Prostate gland (tissue), 2 donors: ENCODE results near the gene LRP11.

ENCODE experiments used
- CTCF ChIP-seq, 4 experiments: fragments of 200-600 bp in 2 of 4; fragments of 450-650 bp in 2 of 4; sonication (generic) in 2 of 4; IDR thresholded peaks; 1 replicate in 3 of 4; 2 replicates in 1 of 4; pipeline ENCODE4 v1.5.1; 2016 to 2019; ENCODE audit warnings: antibody characterized with exemption in 4 of 4, mild to moderate bottlenecking in 2 of 4, moderate library complexity in 2 of 4
- POLR2A ChIP-seq: fragments of 450-650 bp; IDR thresholded peaks from one replicate; pipeline ENCODE4 v1.6.1; 2016; ENCODE audit warnings: antibody characterized with exemption, mild to moderate bottlenecking
- POLR2AphosphoS5 ChIP-seq: sonication (generic); formaldehyde crosslinking; IDR thresholded peaks from one replicate; pipeline ENCODE4 v1.6.1; 2017; ENCODE audit warnings: antibody characterized with exemption

DNA sequence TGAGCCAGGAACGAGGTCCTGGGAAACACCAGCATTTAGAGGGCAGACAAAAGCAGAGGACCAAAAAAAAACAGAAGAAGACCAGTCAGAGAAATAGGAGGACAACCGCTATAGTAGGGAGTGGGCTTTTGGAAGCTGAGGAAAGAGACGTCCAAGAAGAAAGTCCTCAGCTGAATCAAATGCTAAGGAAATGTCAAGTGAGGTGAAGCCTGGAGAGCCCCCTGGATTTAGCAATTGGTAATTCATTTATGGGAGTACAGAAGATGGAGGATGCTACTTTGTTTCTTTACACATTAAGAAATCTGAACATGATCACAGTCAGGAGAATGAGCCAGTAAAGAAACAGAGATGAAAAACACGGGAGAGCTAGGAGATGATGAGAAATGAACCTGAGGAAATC is 41.1 kb downstream of the LRP11 start:
- TF ChIP-seq CTCF (IDR thresholded peaks at IDR 0.05) (no peak), POLR2AphosphoS5 (no peak), POLR2A (no peak)
